Neural cell (in vitro differentiated cells): ENCODE data around the gene MYOD1. TPM values are rescaled to one million over a fixed set of nuclear protein-coding genes. Genes with fewer than 3 reads are reported as not detected.

Experiments used
- H2AFZ ChIP-seq: fragments of 200-600, 300-800 bp; sonication (generic), shearing (Covaris generic); 2 replicates; pipeline ENCODE4 v1.6.0; 2014; ENCODE audit warnings: low read depth, mild to moderate bottlenecking, antibody characterized with exemption, low read length, moderate library complexity
- H3F3A ChIP-seq: fragments of 200-600 bp; shearing (Covaris generic); 2 replicates; pipeline ENCODE4 v1.6.1; 2016; ENCODE audit warnings: mild to moderate bottlenecking, moderate library complexity, mixed read lengths, antibody characterized with exemption, low read length; ENCODE audit not compliant: insufficient read depth, poor library complexity, severe bottlenecking
- H3K27ac ChIP-seq: fragments of 200-600, 300-800 bp; sonication (generic), shearing (Covaris generic); 2 replicates; pipeline ENCODE4 v1.5.1; 2014; ENCODE audit warnings: mild to moderate bottlenecking, low read length, moderate library complexity
- H3K27me3 ChIP-seq: fragments of 300-800, 200-600 bp; sonication (generic), shearing (Covaris generic); 2 replicates; pipeline ENCODE4 v1.6.0; 2014; ENCODE audit warnings: mild to moderate bottlenecking, low read depth, low read length, moderate library complexity; ENCODE audit not compliant: insufficient read depth
- H3K36me3 ChIP-seq: fragments of 300-800, 200-600 bp; sonication (generic), shearing (Covaris generic); 2 replicates; pipeline ENCODE4 v1.5.1; 2014; ENCODE audit warnings: mild to moderate bottlenecking, antibody characterized with exemption, low read length, moderate library complexity; ENCODE audit not compliant: insufficient read depth
- H3K4me2 ChIP-seq: fragments of 300-800, 200-600 bp; sonication (generic), shearing (Covaris generic); 2 replicates; pipeline ENCODE4 v1.6.0; 2014; ENCODE audit warnings: mild to moderate bottlenecking, low read length
- H3K4me3 ChIP-seq: fragments of 300-800, 200-600 bp; sonication (generic), shearing (Covaris generic); 2 replicates; pipeline ENCODE4 v1.5.1; 2014; ENCODE audit warnings: mild to moderate bottlenecking, low read length, moderate library complexity
- H3K79me2 ChIP-seq: fragments of 200-600 bp; shearing (Covaris generic); replicated peaks from 2 replicates; pipeline ENCODE4 v1.6.0; 2014; ENCODE audit warnings: mild to moderate bottlenecking, low read length, moderate library complexity; ENCODE audit not compliant: insufficient read depth
- H3K9ac ChIP-seq: fragments of 300-800, 200-600 bp; sonication (generic), shearing (Covaris generic); 2 replicates; pipeline ENCODE4 v1.6.1; 2016; ENCODE audit warnings: mild to moderate bottlenecking, low read length, mixed read lengths
- H3K9me2 ChIP-seq: fragments of 200-600 bp; shearing (Covaris generic); 2 replicates; pipeline ENCODE4 v1.6.1; 2016; ENCODE audit warnings: mild to moderate bottlenecking, low read length, mixed read lengths; ENCODE audit not compliant: insufficient read depth
- H3K9me3 ChIP-seq: fragments of 200-600, 300-800 bp; sonication (generic), shearing (Covaris generic); 2 replicates; pipeline ENCODE4 v1.6.1; 2016; ENCODE audit warnings: mild to moderate bottlenecking, mixed run types, low read length, moderate library complexity, mixed read lengths
- H4K20me1 ChIP-seq: fragments of 200-600 bp; shearing (Covaris generic); 2 replicates; pipeline ENCODE4 v1.6.1; 2016; ENCODE audit warnings: mild to moderate bottlenecking, mixed run types; ENCODE audit not compliant: insufficient read depth
- CTCF ChIP-seq: fragments of 450-650 bp; IDR thresholded peaks from 2 replicates; pipeline ENCODE4 v1.5.1; 2014; ENCODE audit warnings: antibody characterized with exemption, mild to moderate bottlenecking, moderate library complexity; ENCODE audit not compliant: poor library complexity, severe bottlenecking
- EP300 ChIP-seq: fragments of 450-650 bp; conservative IDR thresholded peaks from 2 replicates; pipeline ENCODE4 v1.6.1; 2014; ENCODE audit warnings: antibody characterized with exemption, mild to moderate bottlenecking, moderate library complexity; ENCODE audit not compliant: poor library complexity, severe bottlenecking
- EZH2 ChIP-seq: fragments of 200-600, 300-800 bp; shearing (Covaris generic), sonication (generic); IDR thresholded peaks from 2 replicates; pipeline ENCODE4 v1.6.1; 2014; ENCODE audit warnings: antibody characterized with exemption, low read length, borderline replicate concordance, mild to moderate bottlenecking; ENCODE audit not compliant: insufficient read depth, poor library complexity, severe bottlenecking
- MXI1 ChIP-seq: fragments of 450-650 bp; conservative IDR thresholded peaks from 2 replicates; pipeline ENCODE4 v1.6.1; 2014; ENCODE audit warnings: antibody characterized with exemption, mild to moderate bottlenecking; ENCODE audit not compliant: poor library complexity, severe bottlenecking
- POLR2AphosphoS5 ChIP-seq: IDR thresholded peaks from 2 replicates; pipeline ENCODE4 v1.6.1; 2012
- RAD21 ChIP-seq: fragments of 450-650 bp; conservative IDR thresholded peaks from 2 replicates; pipeline ENCODE4 v1.6.1; 2014; ENCODE audit warnings: antibody characterized with exemption, mild to moderate bottlenecking, moderate library complexity
- REST ChIP-seq: IDR thresholded peaks from 2 replicates; pipeline ENCODE4 v1.6.1; 2012; ENCODE audit warnings: borderline replicate concordance
- SMC3 ChIP-seq: fragments of 450-650 bp; conservative IDR thresholded peaks from 2 replicates; pipeline ENCODE4 v1.6.1; 2014; ENCODE audit warnings: antibody characterized with exemption, mild to moderate bottlenecking, moderate library complexity; ENCODE audit not compliant: poor library complexity
- TAF1 ChIP-seq: IDR thresholded peaks from 2 replicates; pipeline ENCODE4 v1.6.1; 2012; ENCODE audit warnings: low read depth
- polyA plus RNA-seq: library from polyadenylated mRNA; depleted of rRNA; stranded (reverse); fragments of >200 nt; gene quantifications from 2 replicates; pipeline ENCODE4 v1.2.3, GENCODE V29; 2014

Gene MYOD1
- polyA plus RNA-seq, 1 donor from 2014 or later, result not detected

GRCh38 chr11:17707830-17708229 lies 11.5 kb upstream of the MYOD1 start:
- Histone ChIP-seq H2AFZ (no peak overlapping the region), H3K9me2 (no peaks in the 10 kb centered on the region), H3K27me3 (peaks cover 2% of the 10 kb centered on the region), H3K27ac (no peak overlapping the region), H3K9ac (no peak overlapping the region), H4K20me1 (no peaks in the 10 kb centered on the region), H3F3A (no peaks in the 10 kb centered on the region), H3K9me3 (peaks cover 10% of the 10 kb centered on the region), H3K36me3 (no peaks in the 10 kb centered on the region), H3K4me3 (no peak overlapping the region), H3K4me2 (no peak overlapping the region), H3K79me2 (no peaks in the 10 kb centered on the region)
- TF ChIP-seq CTCF, result no peak
- no peak for TF ChIP-seq MXI1
- no peak for TF ChIP-seq SMC3
- TF ChIP-seq EP300, result no peak
- TF ChIP-seq POLR2AphosphoS5, result no peak
- no peak for TF ChIP-seq REST
- no peak for TF ChIP-seq EZH2
- TF ChIP-seq RAD21, result no peak
- TF ChIP-seq TAF1, result no peak

GRCh38 chr11:17711836-17712235 lies 7.5 kb upstream of the MYOD1 start:
- Histone ChIP-seq H3K9ac (no peak overlapping the region), H2AFZ (no peak overlapping the region), H4K20me1 (no peaks in the 10 kb centered on the region), H3K27ac (no peak overlapping the region), H3F3A (no peaks in the 10 kb centered on the region), H3K79me2 (no peaks in the 10 kb centered on the region), H3K9me3 (no peaks in the 10 kb centered on the region), H3K9me2 (no peaks in the 10 kb centered on the region), H3K4me2 (no peak overlapping the region), H3K36me3 (no peaks in the 10 kb centered on the region), H3K27me3 (peaks cover 16% of the 10 kb centered on the region), H3K4me3 (no peak overlapping the region)
- TF ChIP-seq EP300 (no peak), EZH2 (no peak), TAF1 (no peak), REST (no peak), POLR2AphosphoS5 (no peak), CTCF (no peak), MXI1 (no peak), RAD21 (no peak), SMC3 (no peak)
